HG02885 (cell line): ENCODE data around the gene ITGAE.
"Not testable (repeated sequence)": the region's sequence is repeated elsewhere in the genome, so short reads cannot be mapped to it uniquely, and the experiment has no call there.

Experiments used
- ATAC-seq: cut with Tn5 transposase; IDR thresholded peaks from one replicate; pipeline ENCODE4 v1.9.1; 2021; ENCODE audit warnings: mild to moderate bottlenecking; ENCODE audit not compliant: unreplicated experiment, poor library complexity

ITGAE gene

GRCh38 chr17:3738562-3739295 lies 62.3 kb downstream of the ITGAE start:
- no peak for ATAC-seq

- no peak for ATAC-seq
Observed at GRCh38 chr17:3735515-3735914, 65.5 kb downstream of the ITGAE start.

DNA sequence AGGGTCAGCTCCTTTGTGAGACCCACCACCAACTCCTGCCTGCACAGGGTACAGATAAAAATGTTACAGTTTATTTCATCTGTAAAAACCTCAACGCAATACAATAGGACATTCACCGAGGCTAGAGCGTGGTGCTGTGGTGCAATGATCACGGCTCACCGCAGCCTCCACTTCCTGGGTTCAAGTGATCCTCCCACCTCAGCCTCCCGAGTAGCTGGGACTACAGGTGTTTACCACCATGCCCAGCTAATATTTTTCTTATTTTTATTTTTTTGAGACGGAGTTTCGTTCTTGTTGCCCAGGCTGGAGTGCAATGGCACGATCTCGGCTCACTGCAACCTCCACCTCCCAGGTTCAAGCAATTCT lies 66.1 kb downstream of the ITGAE start:
- not testable (repeated sequence) for ATAC-seq

DNA sequence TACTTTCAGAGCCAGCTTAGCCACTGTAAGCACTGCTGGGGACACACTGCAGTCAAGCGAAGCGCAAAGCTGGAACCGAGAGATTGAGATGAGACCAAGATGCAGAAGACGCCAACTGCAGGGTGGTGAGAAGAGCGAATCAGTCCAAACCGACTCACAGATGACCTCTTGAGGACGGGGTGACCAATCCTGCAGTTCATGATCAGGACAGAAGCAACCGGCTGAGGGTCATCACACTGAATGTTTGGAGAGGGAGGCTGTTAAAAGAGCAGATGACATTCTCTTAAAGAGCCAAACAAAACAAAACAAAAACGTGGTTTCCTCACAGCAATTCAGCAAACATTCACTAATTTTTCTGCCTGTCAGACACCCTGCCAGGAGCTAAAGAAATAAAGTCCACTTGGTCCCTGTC lies 68.8 kb downstream of the ITGAE start:
- ATAC-seq, result no peak

DNA sequence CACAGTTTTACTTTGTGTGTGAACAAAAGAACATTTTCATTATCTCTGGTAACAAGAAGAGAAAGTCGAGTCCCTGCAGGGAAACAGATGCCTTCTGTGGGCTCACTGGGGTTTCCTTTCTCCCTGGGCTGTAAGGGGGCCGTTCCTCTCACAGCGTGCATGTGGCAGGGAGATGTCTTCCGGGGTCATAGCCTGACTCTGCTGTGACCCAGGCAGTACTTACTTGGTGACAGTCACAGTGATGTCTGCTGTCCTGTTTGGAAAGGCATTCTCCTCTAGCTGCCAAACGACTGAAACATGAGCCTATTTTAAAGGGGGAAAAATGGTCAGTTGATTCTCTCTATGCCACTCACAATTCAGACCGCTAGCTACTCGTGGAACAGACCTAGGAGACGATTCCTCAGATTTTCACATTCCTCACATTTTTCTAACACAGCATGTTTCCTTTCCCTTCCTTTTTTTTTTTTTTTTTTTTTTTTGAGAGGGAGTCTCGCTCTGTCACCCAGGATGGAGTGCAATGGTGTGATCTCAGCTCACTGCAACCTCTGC lies 70.0 kb downstream of the ITGAE start:
- ATAC-seq, result no peak

DNA sequence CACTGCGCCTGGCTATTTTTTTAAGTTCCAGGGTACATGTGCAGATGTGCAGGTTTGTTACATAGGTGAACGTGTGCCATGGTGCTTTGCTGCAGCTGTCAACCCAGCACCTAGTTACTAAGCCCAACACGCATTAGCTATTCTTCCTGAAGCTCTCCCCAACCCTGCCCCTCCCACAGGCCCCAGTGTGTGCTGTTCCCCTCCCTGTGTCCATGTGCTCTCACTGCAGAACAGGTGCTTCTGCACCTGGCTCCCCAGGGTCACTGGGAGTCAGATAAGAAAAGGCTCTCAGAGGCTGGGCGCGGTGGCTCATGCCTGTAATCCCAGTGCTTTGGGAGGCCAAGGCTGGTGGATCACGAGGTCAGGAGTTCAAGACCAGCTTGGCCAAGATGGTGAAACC lies 71.1 kb downstream of the ITGAE start:
- no peak for ATAC-seq

DNA sequence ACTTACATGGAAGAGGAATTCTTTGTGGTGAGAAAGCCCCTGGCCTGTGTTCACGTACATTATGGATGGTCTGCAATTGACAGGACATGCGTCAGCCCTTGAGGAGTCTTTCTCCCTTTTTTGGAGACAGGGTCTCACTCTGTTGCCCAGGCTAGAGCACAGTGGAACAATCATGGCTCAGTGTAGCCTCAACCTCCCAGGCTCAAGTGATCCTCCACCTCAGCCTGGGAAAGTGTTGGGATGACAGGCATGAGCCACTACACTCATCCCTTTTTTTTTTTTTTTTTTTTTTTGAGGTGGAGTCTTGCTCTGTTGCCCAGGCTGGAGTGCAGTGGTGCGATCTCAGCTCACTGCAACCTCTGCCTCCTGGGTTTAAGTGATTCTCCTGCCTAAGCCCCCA lies 72.9 kb downstream of the ITGAE start:
- not testable (repeated sequence) for ATAC-seq

DNA sequence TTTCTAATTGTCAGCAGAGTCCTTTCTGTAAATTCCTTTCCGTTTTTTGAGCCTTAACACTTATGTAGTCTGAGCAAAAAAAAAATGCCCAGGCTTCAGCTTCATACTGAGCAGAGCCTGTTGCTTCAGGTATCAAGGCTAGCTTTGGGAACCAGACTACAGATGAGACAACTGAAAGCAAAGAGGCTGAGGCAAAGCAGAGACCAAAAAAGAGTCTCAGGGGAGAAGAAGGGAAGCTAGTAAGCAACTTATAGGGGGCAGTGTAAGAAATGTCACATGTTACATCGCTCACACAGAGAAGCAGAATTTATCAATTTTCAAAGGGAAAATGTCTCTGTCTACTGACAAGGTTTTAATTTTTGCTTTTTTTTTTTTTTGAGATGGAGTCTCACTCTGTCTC lies 73.9 kb downstream of the ITGAE start:
- no peak for ATAC-seq

GRCh38 chr17:3724378-3725077 lies 76.5 kb downstream of the ITGAE start:
- ATAC-seq, result no peak

- peak; percentile 80 for ATAC-seq
Observed at GRCh38 chr17:3723556-3724377, 77.2 kb downstream of the ITGAE start, which contains the start of gene HASPIN. HASPIN (plus strand) TSS chr17:3723903; CDS start chr17:3723936, 33 bp downstream.

- ATAC-seq, result no peak
Observed at GRCh38 chr17:3723188-3723555, 77.8 kb downstream of the ITGAE start.

- no peak for ATAC-seq
Observed at GRCh38 chr17:3722716-3723115, 78.3 kb downstream of the ITGAE start.

DNA sequence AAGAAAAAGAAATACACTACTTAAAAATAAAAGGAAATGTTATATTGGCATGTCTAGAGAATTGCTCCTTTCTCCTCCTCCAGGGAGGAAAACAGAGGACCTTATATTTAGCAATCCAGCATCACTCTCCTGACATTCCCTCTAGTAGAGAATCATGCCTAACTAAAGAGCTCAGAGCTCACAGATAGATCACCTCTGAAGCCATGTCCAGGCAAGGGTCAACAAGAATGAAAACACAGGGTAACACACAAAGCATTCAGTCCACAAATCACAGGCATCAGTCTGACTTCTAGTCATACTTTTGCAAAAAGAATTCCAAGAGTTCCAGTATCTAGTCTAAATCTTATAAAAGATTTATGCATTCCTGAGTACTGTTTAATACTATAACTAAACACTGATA lies 81.7 kb downstream of the ITGAE start:
- no peak for ATAC-seq

- ATAC-seq, result no peak
Observed at GRCh38 chr17:3718201-3718600, 82.8 kb downstream of the ITGAE start.

GRCh38 chr17:3715296-3715695 lies 85.7 kb downstream of the ITGAE start:
- ATAC-seq, result no peak

- ATAC-seq, result no peak
Observed at GRCh38 chr17:3712811-3713463, 88.1 kb downstream of the ITGAE start.

DNA sequence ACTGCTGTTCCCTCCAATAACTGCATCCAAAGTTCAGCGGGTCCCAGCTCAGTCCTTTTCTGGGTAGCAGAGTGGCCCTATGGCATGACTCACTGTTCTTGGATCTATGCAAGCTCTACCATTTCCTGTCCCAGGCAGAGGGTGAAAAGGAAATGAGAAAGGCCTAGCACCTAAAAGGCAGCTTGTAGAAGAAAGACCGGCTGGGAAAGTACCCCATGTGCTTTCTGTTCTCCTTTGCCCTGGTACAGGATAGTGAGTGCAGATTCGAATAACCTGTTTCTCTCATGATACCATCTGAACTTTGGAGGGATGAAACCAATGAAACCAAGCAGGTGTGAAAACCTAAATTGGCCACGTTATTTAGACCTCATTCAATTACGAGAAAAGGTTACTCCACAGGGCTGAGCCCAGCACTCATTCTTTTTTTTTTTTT lies 90.0 kb downstream of the ITGAE start:
- peak; percentile 91 for ATAC-seq

GRCh38 chr17:3708366-3708765 lies 92.6 kb downstream of the ITGAE start:
- ATAC-seq, result no peak

DNA sequence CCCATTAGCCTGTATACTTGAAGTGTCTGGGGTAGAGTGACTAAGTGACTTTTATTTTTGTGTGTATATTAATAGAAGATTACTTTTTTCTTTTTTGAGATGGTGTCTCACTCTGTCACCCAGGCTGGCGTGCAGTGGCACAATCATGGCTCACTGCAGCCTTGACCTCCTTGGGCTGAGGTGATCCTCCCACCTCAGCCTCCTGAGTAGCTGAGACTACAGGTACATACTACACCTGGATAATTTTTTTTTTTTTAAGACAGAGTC lies 95.3 kb downstream of the ITGAE start:
- not testable (repeated sequence) for ATAC-seq

GRCh38 chr17:3704931-3705717 lies 95.9 kb downstream of the ITGAE start:
- no peak for ATAC-seq
